Activated CD8-positive, alpha-beta T cell treated with anti-CD3 and anti-CD28 coated beads, Interleukin-2, amount 10 ng/mL, durations not matched to agents 7 days and 5 days (primary cell): ENCODE measurements around the gene ANKRD30A. TPM values are rescaled to one million over a fixed set of nuclear protein-coding genes. Genes with fewer than 3 reads are reported as not detected.
"Not testable (repeated sequence)": the region's sequence is repeated elsewhere in the genome, so short reads cannot be mapped to it uniquely, and the experiment has no call there.

Experiments
- ATAC-seq: fragments of 150-1000 bp; cut with Tn5 transposase; one replicate; pipeline ENCODE4 v1.10.0; 2021; ENCODE audit warnings: moderate library complexity
- CTCF ChIA-PET: fragments of 350-600 bp; sonication (Branson Sonifier 250); formaldehyde crosslinking; loops from one replicate; lab custom pipeline; 2021; ENCODE audit warnings: antibody characterized with exemption; lab: Charles Lee
- POLR2A ChIA-PET: fragments of 350-600 bp; sonication (Branson Sonifier 250); formaldehyde crosslinking; loops from one replicate; lab custom pipeline; 2021; ENCODE audit warnings: antibody characterized with exemption; lab: Charles Lee
- DNase-seq: peaks from one replicate; pipeline ENCODE4 v3.0.0-alpha.2; 2020
- H3K27ac Mint-ChIP-seq: one replicate; pipeline ENCODE4 v1.8.0; 2021; ENCODE audit warnings: mild to moderate bottlenecking, mixed read lengths
- H3K27me3 Mint-ChIP-seq: one replicate; pipeline ENCODE4 v1.8.0; 2021; ENCODE audit warnings: low read depth, mixed read lengths
- H3K36me3 Mint-ChIP-seq: one replicate; pipeline ENCODE4 v1.8.0; 2021; ENCODE audit warnings: low read depth, mixed read lengths
- H3K4me1 Mint-ChIP-seq: one replicate; pipeline ENCODE4 v1.8.0; 2021; ENCODE audit warnings: low read depth, mixed read lengths
- H3K4me3 Mint-ChIP-seq: one replicate; pipeline ENCODE4 v1.8.0; 2021; ENCODE audit warnings: mild to moderate bottlenecking, mixed read lengths
- H3K9me3 Mint-ChIP-seq: one replicate; pipeline ENCODE4 v1.8.0; 2022; ENCODE audit warnings: mixed read lengths; ENCODE audit not compliant: insufficient read depth
- total RNA-seq, 2 experiments: library from RNA; stranded (reverse); gene quantifications; one replicate each; pipeline ENCODE4 v1.2.3, GENCODE V29; 2021

Gene ANKRD30A
- total RNA-seq: not detected

GRCh38 chr10:37125191-37125732 is at the start of gene ANKRD30A:
ANKRD30A (plus strand) TSS chr10:37125598; CDS start chr10:37125788, 190 bp downstream.
- ATAC-seq (no peak), DNase-seq (no peak)
- CTCF ChIA-PET: no interaction called here
- H3K4me1 Mint-ChIP-seq: no peaks in the 10 kb centered on the region
- H3K9me3 Mint-ChIP-seq: peaks cover 9% of the 10 kb centered on the region
- H3K27me3 Mint-ChIP-seq: no peaks in the 10 kb centered on the region
- no peaks in the 10 kb centered on the region for H3K36me3 Mint-ChIP-seq
- no peak within 1 kb of the TSS for H3K4me3 Mint-ChIP-seq
- POLR2A ChIA-PET: no interaction called here
- H3K27ac Mint-ChIP-seq: no peak within 1 kb of the TSS

- H3K4me1 Mint-ChIP-seq, H3K36me3 Mint-ChIP-seq, H3K27me3 Mint-ChIP-seq, DNase-seq, H3K4me3 Mint-ChIP-seq, CTCF ChIA-PET, POLR2A ChIA-PET, ATAC-seq, H3K27ac Mint-ChIP-seq: not testable (repeated sequence)
- peaks cover 20% of the 10 kb centered on the region for H3K9me3 Mint-ChIP-seq
Observed at GRCh38 chr10:37076083-37076482, 49.3 kb upstream of the ANKRD30A start.

GRCh38 chr10:37095792-37096573 is 29.4 kb upstream of the ANKRD30A start:
- no peaks in the 10 kb centered on the region for H3K36me3 Mint-ChIP-seq
- no peaks in the 10 kb centered on the region for H3K27me3 Mint-ChIP-seq
- ChIA-PET CTCF (no interaction called here), POLR2A (no interaction called here)
- no peak overlapping the region for H3K4me3 Mint-ChIP-seq
- no peaks in the 10 kb centered on the region for H3K4me1 Mint-ChIP-seq
- peaks cover 23% of the 10 kb centered on the region for H3K9me3 Mint-ChIP-seq
- H3K27ac Mint-ChIP-seq: no peak overlapping the region
- ATAC-seq (no peak), DNase-seq (no peak)

GRCh38 chr10:37101261-37101660 is 24.1 kb upstream of the ANKRD30A start:
- Mint-ChIP-seq H3K9me3 (peaks cover 26% of the 10 kb centered on the region), H3K4me3 (no peak overlapping the region), H3K27ac (no peak overlapping the region), H3K4me1 (no peaks in the 10 kb centered on the region), H3K27me3 (no peaks in the 10 kb centered on the region), H3K36me3 (no peaks in the 10 kb centered on the region)
- DNase-seq: no peak
- POLR2A ChIA-PET: no interaction called here
- CTCF ChIA-PET: no interaction called here
- ATAC-seq: no peak

- H3K4me1 Mint-ChIP-seq: no peaks in the 10 kb centered on the region
Observed at GRCh38 chr10:37109000-37109399, 16.4 kb upstream of the ANKRD30A start.

GRCh38 chr10:37124532-37124931 is 866 bp upstream of the ANKRD30A start:
- no peaks in the 10 kb centered on the region for H3K36me3 Mint-ChIP-seq
- no peak overlapping the region for H3K27ac Mint-ChIP-seq
- no peaks in the 10 kb centered on the region for H3K27me3 Mint-ChIP-seq
- peaks cover 6% of the 10 kb centered on the region for H3K9me3 Mint-ChIP-seq
- H3K4me3 Mint-ChIP-seq: no peak overlapping the region
- CTCF ChIA-PET: no interaction called here
- H3K4me1 Mint-ChIP-seq: no peaks in the 10 kb centered on the region
- POLR2A ChIA-PET: no interaction called here
- DNase-seq: no peak
- ATAC-seq: no peak

More at GRCh38 chr10:37109000-37109399, 16.4 kb upstream of the ANKRD30A start:
- Mint-ChIP-seq H3K36me3 (no peaks in the 10 kb centered on the region), H3K27ac (no peak overlapping the region), H3K27me3 (no peaks in the 10 kb centered on the region), H3K4me3 (no peak overlapping the region), H3K9me3 (peaks cover 18% of the 10 kb centered on the region)
- POLR2A ChIA-PET: no interaction called here
- ATAC-seq: no peak
- CTCF ChIA-PET: no interaction called here
- DNase-seq: no peak

- Mint-ChIP-seq H3K27ac (no peak overlapping the region), H3K4me1 (no peaks in the 10 kb centered on the region), H3K4me3 (no peak overlapping the region), H3K36me3 (no peaks in the 10 kb centered on the region), H3K27me3 (no peaks in the 10 kb centered on the region), H3K9me3 (peaks cover 9% of the 10 kb centered on the region)
- ChIA-PET CTCF (no interaction called here), POLR2A (no interaction called here)
- ATAC-seq: no peak
- no peak for DNase-seq
Observed at GRCh38 chr10:37125921-37126320, 523 bp downstream of the ANKRD30A start.

GRCh38 chr10:37146443-37146842 is 21.0 kb downstream of the ANKRD30A start:
- ChIA-PET CTCF (no interaction called here), POLR2A (no interaction called here)
- Mint-ChIP-seq H3K36me3 (no peaks in the 10 kb centered on the region), H3K4me1 (no peaks in the 10 kb centered on the region), H3K4me3 (no peak overlapping the region), H3K27ac (no peak overlapping the region), H3K9me3 (peaks cover 24% of the 10 kb centered on the region), H3K27me3 (no peaks in the 10 kb centered on the region)
- ATAC-seq (no peak), DNase-seq (no peak)

- H3K36me3 Mint-ChIP-seq, H3K27ac Mint-ChIP-seq, POLR2A ChIA-PET, CTCF ChIA-PET, ATAC-seq, H3K4me1 Mint-ChIP-seq, H3K27me3 Mint-ChIP-seq, H3K4me3 Mint-ChIP-seq, H3K9me3 Mint-ChIP-seq, DNase-seq: not testable (repeated sequence)
Observed at GRCh38 chr10:37162430-37162829, 37.0 kb downstream of the ANKRD30A start.

- H3K27ac Mint-ChIP-seq, H3K4me1 Mint-ChIP-seq, ATAC-seq, H3K36me3 Mint-ChIP-seq, CTCF ChIA-PET, DNase-seq, H3K4me3 Mint-ChIP-seq, H3K27me3 Mint-ChIP-seq, POLR2A ChIA-PET, H3K9me3 Mint-ChIP-seq: not testable (repeated sequence)
Observed at GRCh38 chr10:37171945-37172344, 46.5 kb downstream of the ANKRD30A start.

GRCh38 chr10:37178296-37178695 is 52.9 kb downstream of the ANKRD30A start:
- DNase-seq, H3K27ac Mint-ChIP-seq, H3K4me3 Mint-ChIP-seq, H3K27me3 Mint-ChIP-seq, POLR2A ChIA-PET, CTCF ChIA-PET, H3K4me1 Mint-ChIP-seq, H3K36me3 Mint-ChIP-seq, H3K9me3 Mint-ChIP-seq, ATAC-seq: not testable (repeated sequence)

- ATAC-seq, H3K4me1 Mint-ChIP-seq, POLR2A ChIA-PET, H3K27me3 Mint-ChIP-seq, H3K27ac Mint-ChIP-seq, DNase-seq, H3K4me3 Mint-ChIP-seq, H3K9me3 Mint-ChIP-seq, CTCF ChIA-PET, H3K36me3 Mint-ChIP-seq: not testable (repeated sequence)
Observed at GRCh38 chr10:37182719-37183118, 57.3 kb downstream of the ANKRD30A start.
